HG03103 (cell line): ENCODE data around the gene CELF5.
"Not testable (repeated sequence)": the region's sequence is repeated elsewhere in the genome, so short reads cannot be mapped to it uniquely, and the experiment has no call there.

Experiments used
- ATAC-seq: cut with Tn5 transposase; IDR thresholded peaks from one replicate; pipeline ENCODE4 v1.9.1; 2021; ENCODE audit warnings: low read depth; ENCODE audit not compliant: unreplicated experiment

The CELF5 gene

GRCh38 chr19:3285647-3286176, 61.3 kb downstream of the CELF5 start:
- ATAC-seq = no peak

GRCh38 chr19:3287814-3288213, 63.4 kb downstream of the CELF5 start:
- ATAC-seq = no peak

GRCh38 chr19:3288437-3288836, 64.0 kb downstream of the CELF5 start:
- ATAC-seq = not testable (repeated sequence)

- no peak for ATAC-seq
These were observed 65.6 kb downstream of the CELF5 start for GRCh38 chr19:3289971-3290569.

- not testable (repeated sequence) for ATAC-seq
These were observed 66.4 kb downstream of the CELF5 start for GRCh38 chr19:3290858-3291257.

GRCh38 chr19:3291644-3292043, 67.2 kb downstream of the CELF5 start:
- ATAC-seq = no peak

GRCh38 chr19:3292958-3293529, 68.6 kb downstream of the CELF5 start:
- ATAC-seq = no peak

- no peak for ATAC-seq
These were observed 69.1 kb downstream of the CELF5 start for GRCh38 chr19:3293560-3293959.

- ATAC-seq = no peak
These were observed 69.8 kb downstream of the CELF5 start for GRCh38 chr19:3294080-3294850.

- ATAC-seq = no peak
These were observed 71.1 kb downstream of the CELF5 start for GRCh38 chr19:3295581-3295980.

GRCh38 chr19:3296034-3296433, 71.6 kb downstream of the CELF5 start:
- no peak for ATAC-seq

GRCh38 chr19:3296446-3296845, 72.0 kb downstream of the CELF5 start:
- no peak for ATAC-seq

- ATAC-seq = no peak
These were observed 74.5 kb downstream of the CELF5 start for GRCh38 chr19:3298853-3299449.

- not testable (repeated sequence) for ATAC-seq
These were observed 76.1 kb downstream of the CELF5 start for GRCh38 chr19:3300566-3300965.

- ATAC-seq = no peak
These were observed 78.3 kb downstream of the CELF5 start for GRCh38 chr19:3302755-3303154.

- ATAC-seq = no peak
These were observed 80.5 kb downstream of the CELF5 start for GRCh38 chr19:3304871-3305423.

GRCh38 chr19:3309724-3310123, 85.3 kb downstream of the CELF5 start:
- ATAC-seq = no peak

GRCh38 chr19:3310280-3310679, 85.8 kb downstream of the CELF5 start:
- no peak for ATAC-seq

GRCh38 chr19:3310711-3311110, 86.2 kb downstream of the CELF5 start:
- ATAC-seq = no peak

GRCh38 chr19:3313199-3313575, 88.7 kb downstream of the CELF5 start:
- ATAC-seq = no peak
